Heart right ventricle (tissue), 16 donors: ENCODE results near the gene ERMARD. TPM values are rescaled to one million over a fixed set of nuclear protein-coding genes. Genes with fewer than 3 reads are reported as not detected.

ENCODE experiments used
- ATAC-seq, 8 donors: fragments of 200-7000 bp; cut with Tn5 transposase; one replicate each; pipeline ENCODE4 v1.9.1; 2020; ENCODE audit warnings: mild to moderate bottlenecking in 8 of 8, moderate library complexity in 8 of 8, moderate number of reproducible peaks in 1 of 8
- DNase-seq, 2 donors: peaks; one replicate each; pipeline ENCODE4 v3.0.0-alpha.2; 2020
- H3K27ac ChIP-seq, 10 donors: fragments of 200-600 bp; sonication (generic) in 2 of 10; one replicate each; pipeline versions ENCODE4 v1.5.0 to v1.8.0; 2020 to 2022; ENCODE audit warnings: mild to moderate bottlenecking in 3 of 10
- H3K27me3 ChIP-seq, 7 donors: fragments of 200-600 bp; one replicate each; pipeline ENCODE4 v1.8.0; 2021 to 2022; ENCODE audit warnings: mild to moderate bottlenecking in 2 of 7
- H3K36me3 ChIP-seq, 9 donors: fragments of 200-600 bp; sonication (generic) in 1 of 9; one replicate each; pipeline versions ENCODE4 v1.5.0 to v1.8.0; 2020 to 2022; ENCODE audit warnings: mild to moderate bottlenecking in 2 of 9
- H3K4me1 ChIP-seq, 9 donors: fragments of 200-600 bp; sonication (generic) in 1 of 9; one replicate each; pipeline versions ENCODE4 v1.5.0 to v1.8.0; 2020 to 2022; ENCODE audit warnings: mild to moderate bottlenecking in 4 of 9
- H3K4me3 ChIP-seq, 10 donors: fragments of 200-600 bp; sonication (generic) in 2 of 10; one replicate each; pipeline versions ENCODE4 v1.5.0 to v1.8.0; 2020 to 2022; ENCODE audit warnings: mild to moderate bottlenecking in 7 of 10, moderate library complexity in 2 of 10
- H3K9me3 ChIP-seq, 11 donors: fragments of 200-600 bp in 10 of 11; sonication (generic) in 2 of 11; one replicate each; pipeline versions ENCODE4 v1.5.0 to v1.8.0; 2013 to 2022; ENCODE audit warnings: mild to moderate bottlenecking in 2 of 11, control low read depth in 1 of 11, moderate library complexity in 1 of 11
- WGBS, 2 donors: extraction: QIAGEN DNeasy Blood & Tissue Kit; methylation state at CpG; one replicate each; pipeline ENCODE4 v1.1.7; 2013; ENCODE audit warnings: inconsistent platforms in 1 of 2; 5-methylcytosine and 5-hydroxymethylcytosine counted together
- intact Hi-C, 10 donors: fragments of 100-400 bp; cut with DNase I; formaldehyde crosslinking; loops; one replicate each; pipeline versions ENCODE4 v1.11.1 to v1.14.2; 2022
- polyA plus RNA-seq, 2 donors: library from polyadenylated mRNA; stranded (reverse); fragments of 200-250 nt; gene quantifications; one replicate each; pipeline ENCODE4 v1.2.3, GENCODE V29; 2013
- total RNA-seq, 10 donors: library from RNA; stranded (reverse); fragmentation: NEBNext Ultra II Directional in 3 of 10; extraction: Animal tissue kit (Norgen Biotek cat#: 25700) in 3 of 10; gene quantifications; one replicate each; pipeline versions ENCODE4 v1.2.1 to v1.2.4, GENCODE V29; 2021 to 2023
- TF ChIP-seq, protein P1 (sequence below), 9 donors: fragments of 200-600 bp; sonication (generic) in 2 of 9; IDR thresholded peaks; one replicate each; pipeline versions ENCODE4 v1.5.0 to v1.8.0; 2021 to 2022; ENCODE audit warnings: antibody characterized with exemption in 9 of 9, mild to moderate bottlenecking in 5 of 9, moderate library complexity in 1 of 9
- donor health status: Arrhythmogenic right ventricular cardiomyopathy.
- donor health status: ischemic (EF 13 %, LVEDD 7.1; RV severe dilation, severe dysfunction).
- donor health status: healthy with polysubstance abuse.
- donor health status: DM: no; HTN: yes; CAD: no.
- donor health status: DM: no; HTN: no; CAD: no.
- donor health status: ischemic (EF 25% LVEDD 6.9; RV normal size, moderate dysfunction).
- donor health status: ischemic (EF 25% LVEDD 5.7; RV mildly dilated, moderate dysfunction).
- donor health status: healthy.
- donor health status: DM: yes; HTN: yes; CAD: no.
- donor health status: Ischemic cardiomyopathy.
- donor health status: ischemic (EF 35%, LVEDD 5.7; RV mildly dilated, moderate dysfunction).
- donor health status: nonischemic (EF 11% LVEDD 7.7; RV severe dilation, severe dysfunction).
- donor health status: DM: yes; HTN: yes; CAD: no.
- donor health status: PGD.
- donor health status: ischemic (EF 29% LVEDD 5.4; RV normal size, mild dysfunction).
- donor health status: nonischemic (EF 23%, LVEDD 6.1; RV moderate dilation, normal function).

Gene ERMARD
- total and polyA plus RNA-seq, 12 donors, result 7.5 to 38.5 (median 10.0) TPM

DNA sequence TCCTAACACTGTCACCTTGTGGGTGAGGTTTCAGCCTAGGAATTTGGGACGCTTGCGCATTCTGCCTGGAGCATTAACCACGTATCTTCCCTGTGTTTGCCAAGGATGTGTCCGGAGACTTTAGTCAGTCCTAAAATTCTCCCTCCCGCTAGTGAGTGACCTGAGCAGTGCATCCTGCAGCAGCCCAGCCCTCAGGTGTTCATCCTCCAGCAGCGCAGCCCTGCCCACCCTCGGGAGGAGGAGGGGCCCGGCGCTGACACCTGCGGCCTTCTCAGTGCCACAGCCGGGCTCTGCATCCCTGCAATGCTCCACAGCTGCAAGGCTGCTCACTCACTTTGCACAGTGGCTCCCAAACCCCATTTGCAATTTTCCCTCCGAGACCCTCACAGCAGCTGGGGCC, 79.5 kb downstream of the ERMARD start:
- 65 to 87% methylated on average over 12 of the region's 12 CpGs for WGBS, 2 donors
- H3K4me1 ChIP-seq, result peaks cover 0 to 18% (median 12%) of the 10 kb centered on the region in 9 donors
- H3K4me3 ChIP-seq, result no peak overlapping the region
- H3K27ac ChIP-seq, result no peak overlapping the region
- intact Hi-C loops, result loop anchor here (1.0 to 10.0 kb wide), 15 partner anchors 104 to 701 kb away; partner anchors contain the start of genes DLL1 (in 7 of the 10) and FAM120B (in 1 of the 10)
- peaks cover 0 to 36% (median 14%) of the 10 kb centered on the region in 7 donors for H3K27me3 ChIP-seq
- H3K9me3 ChIP-seq, result peaks cover 0 to 9% (median 0%) of the 10 kb centered on the region in 11 donors
- DNase-seq (no peak), ATAC-seq (peak in 1 of 8 donors; percentile 22)
- TF ChIP-seq, protein P1, sequence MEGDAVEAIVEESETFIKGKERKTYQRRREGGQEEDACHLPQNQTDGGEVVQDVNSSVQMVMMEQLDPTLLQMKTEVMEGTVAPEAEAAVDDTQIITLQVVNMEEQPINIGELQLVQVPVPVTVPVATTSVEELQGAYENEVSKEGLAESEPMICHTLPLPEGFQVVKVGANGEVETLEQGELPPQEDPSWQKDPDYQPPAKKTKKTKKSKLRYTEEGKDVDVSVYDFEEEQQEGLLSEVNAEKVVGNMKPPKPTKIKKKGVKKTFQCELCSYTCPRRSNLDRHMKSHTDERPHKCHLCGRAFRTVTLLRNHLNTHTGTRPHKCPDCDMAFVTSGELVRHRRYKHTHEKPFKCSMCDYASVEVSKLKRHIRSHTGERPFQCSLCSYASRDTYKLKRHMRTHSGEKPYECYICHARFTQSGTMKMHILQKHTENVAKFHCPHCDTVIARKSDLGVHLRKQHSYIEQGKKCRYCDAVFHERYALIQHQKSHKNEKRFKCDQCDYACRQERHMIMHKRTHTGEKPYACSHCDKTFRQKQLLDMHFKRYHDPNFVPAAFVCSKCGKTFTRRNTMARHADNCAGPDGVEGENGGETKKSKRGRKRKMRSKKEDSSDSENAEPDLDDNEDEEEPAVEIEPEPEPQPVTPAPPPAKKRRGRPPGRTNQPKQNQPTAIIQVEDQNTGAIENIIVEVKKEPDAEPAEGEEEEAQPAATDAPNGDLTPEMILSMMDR (IDR thresholded peaks at IDR 0.05), result no peak
- H3K36me3 ChIP-seq, result no peaks in the 10 kb centered on the region

Other genes starting within 250 kb of the ERMARD start
- gene WDR27, start 49.6 kb upstream of the ERMARD start, total RNA-seq, result 10 to 100 TPM in 1 of 10 donors, 1 to 10 TPM in 9; 5.1 to 11.0 (median 6.6) TPM
- 10 to 100 TPM in 1 of 2 donors, 1 to 10 TPM in 1; 3.2 to 12.0 TPM for gene WDR27, start 49.6 kb upstream of the ERMARD start, polyA plus RNA-seq
- gene C6orf120, start 49.5 kb upstream of the ERMARD start, total RNA-seq, result 10 to 100 TPM; 12.4 to 18.9 (median 14.1) TPM
- 10 to 100 TPM in 1 of 2 donors, 1 to 10 TPM in 1; 2.4 to 10.9 TPM for gene C6orf120, start 49.5 kb upstream of the ERMARD start, polyA plus RNA-seq
- gene PHF10, start 27.1 kb upstream of the ERMARD start, total RNA-seq, result 10 to 100 TPM; 42.2 to 63.5 (median 54.9) TPM
- 10 to 100 TPM; 29.9 to 45.2 TPM for gene PHF10, start 27.1 kb upstream of the ERMARD start, polyA plus RNA-seq
- 1 to 10 TPM in 1 of 10 donors, under 1 TPM in 9; 0.19 to 1.1 (median 0.61) TPM for gene DYNLT2, start 50 bp upstream of the ERMARD start, total RNA-seq
- 1 to 10 TPM in 1 of 2 donors, under 1 TPM in 1; 0.74 to 3.4 TPM for gene DYNLT2, start 50 bp upstream of the ERMARD start, polyA plus RNA-seq